Stimulated activated CD8-positive, alpha-beta memory T cell treated with anti-CD3 and anti-CD28 coated beads, Interleukin-4, amount 100 ng/mL, for 48 hours (primary cell): Measurements from ENCODE around the gene PRKAR2A.
"Not testable (repeated sequence)": the region's sequence is repeated elsewhere in the genome, so short reads cannot be mapped to it uniquely, and the experiment has no call there.

Experiments
- DNase-seq: peaks from one replicate; pipeline ENCODE4 v3.0.0-alpha.2; 2020

The PRKAR2A gene

DNA sequence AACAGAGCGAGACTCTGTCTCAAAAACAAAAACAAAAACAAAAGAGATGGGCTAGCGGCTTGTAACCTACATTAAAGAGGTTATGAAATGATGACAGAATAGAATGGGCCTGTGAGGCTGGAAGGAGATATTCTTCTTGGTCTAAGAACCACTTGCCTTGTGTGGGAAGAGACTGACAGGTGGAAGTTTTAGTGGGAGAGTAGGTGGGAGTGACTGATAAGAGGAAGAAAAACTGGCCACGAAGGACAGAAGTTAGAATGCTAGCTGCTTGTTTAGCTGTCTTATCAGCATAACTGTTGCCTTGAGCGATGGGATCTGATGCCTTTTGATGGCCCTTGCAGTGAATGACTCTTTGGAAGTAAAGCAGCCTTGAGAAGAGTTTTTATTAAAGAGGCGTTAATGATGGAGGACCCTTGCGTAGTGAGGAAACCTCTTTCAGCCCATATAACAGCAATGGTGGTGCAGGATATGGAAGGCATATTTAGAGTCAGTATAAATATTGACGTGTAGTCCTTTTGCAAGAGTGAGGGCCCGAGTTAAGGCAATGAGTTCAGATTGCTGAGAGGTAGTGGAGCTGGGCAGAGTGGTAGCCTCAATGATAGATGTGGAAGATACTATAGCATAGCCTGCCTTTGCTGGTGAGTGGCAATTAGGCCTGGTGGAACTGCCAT lies 122.4 kb downstream of the PRKAR2A start:
- DNase-seq, result not testable (repeated sequence)

- DNase-seq, result no peak
These were observed 123.9 kb downstream of the PRKAR2A start for GRCh38 chr3:48723725-48724124.

DNA sequence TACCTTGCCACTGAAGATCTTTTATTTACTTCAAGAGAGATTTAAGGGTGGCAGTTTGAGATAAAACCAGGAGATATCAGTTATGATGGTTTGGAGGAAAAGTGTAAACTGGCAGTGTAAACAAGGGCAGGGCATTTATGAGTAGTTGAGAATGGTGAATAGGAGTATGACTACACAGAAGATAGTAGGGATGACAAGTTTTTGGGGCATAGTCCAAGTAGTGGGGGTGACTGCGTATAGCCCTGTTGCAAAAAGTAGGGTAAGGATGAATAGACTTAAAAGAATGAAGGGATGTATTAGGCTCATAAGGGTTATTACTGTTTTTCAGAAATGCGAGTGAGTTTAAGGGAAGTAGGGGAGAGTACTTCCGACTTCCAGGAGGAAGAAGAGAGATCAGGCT lies 124.4 kb downstream of the PRKAR2A start:
- DNase-seq, result not testable (repeated sequence)

GRCh38 chr3:48716982-48717746 lies 130.5 kb downstream of the PRKAR2A start, which contains the start of gene IP6K2:
IP6K2 (minus strand) TSS chr3:48717221; CDS start chr3:48695291, 21,930 bp downstream.
- DNase-seq, result peak; percentile 100

DNA sequence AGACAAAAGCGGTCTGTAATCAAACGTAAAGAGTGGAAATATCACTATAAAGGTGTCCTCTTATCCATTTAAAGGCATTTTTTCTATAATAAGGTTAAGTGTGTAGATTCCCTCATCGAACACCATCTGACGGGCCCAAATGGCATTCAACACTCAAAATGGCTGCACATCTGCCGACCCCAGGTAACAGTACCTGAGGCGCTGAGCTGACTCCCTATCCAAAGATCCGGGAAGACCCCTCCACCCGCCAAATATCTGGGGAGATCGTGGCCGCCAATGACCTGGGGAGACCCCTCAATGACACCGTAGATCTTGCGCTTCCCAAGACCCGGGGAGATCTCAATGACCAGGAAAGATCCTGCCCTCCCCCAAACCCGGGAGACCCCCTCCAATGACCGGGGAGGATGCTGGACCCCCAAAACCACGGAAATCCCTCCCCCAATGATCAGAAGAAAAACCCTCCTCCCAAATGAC lies 131.1 kb downstream of the PRKAR2A start:
- peak; percentile 47 for DNase-seq

GRCh38 chr3:48715174-48715800 lies 132.4 kb downstream of the PRKAR2A start:
- no peak for DNase-seq

DNA sequence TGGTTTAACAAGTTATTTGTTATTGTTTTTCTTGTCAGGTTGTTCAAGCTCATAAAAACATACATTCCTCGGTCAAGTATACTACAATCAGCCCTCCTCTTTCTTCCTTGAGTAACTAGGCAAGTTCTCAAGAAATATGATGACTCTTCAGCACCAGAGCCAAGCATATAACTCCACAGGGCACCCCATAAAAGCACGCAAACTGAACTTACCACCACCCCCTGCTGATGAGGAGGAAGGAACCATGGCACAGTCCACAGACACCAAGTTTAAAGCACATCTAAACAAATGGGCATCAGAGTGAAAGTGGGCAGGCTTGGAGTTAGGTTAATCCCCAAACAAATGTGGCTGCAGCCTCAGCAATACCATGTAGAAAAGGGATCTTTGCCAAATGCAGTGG lies 135.9 kb downstream of the PRKAR2A start:
- no peak for DNase-seq

- DNase-seq, result no peak
These were observed 138.6 kb downstream of the PRKAR2A start for GRCh38 chr3:48709051-48709461.

- DNase-seq, result no peak
These were observed 139.2 kb downstream of the PRKAR2A start for GRCh38 chr3:48708481-48708889.

GRCh38 chr3:48707157-48707556 lies 140.5 kb downstream of the PRKAR2A start:
- no peak for DNase-seq

DNA sequence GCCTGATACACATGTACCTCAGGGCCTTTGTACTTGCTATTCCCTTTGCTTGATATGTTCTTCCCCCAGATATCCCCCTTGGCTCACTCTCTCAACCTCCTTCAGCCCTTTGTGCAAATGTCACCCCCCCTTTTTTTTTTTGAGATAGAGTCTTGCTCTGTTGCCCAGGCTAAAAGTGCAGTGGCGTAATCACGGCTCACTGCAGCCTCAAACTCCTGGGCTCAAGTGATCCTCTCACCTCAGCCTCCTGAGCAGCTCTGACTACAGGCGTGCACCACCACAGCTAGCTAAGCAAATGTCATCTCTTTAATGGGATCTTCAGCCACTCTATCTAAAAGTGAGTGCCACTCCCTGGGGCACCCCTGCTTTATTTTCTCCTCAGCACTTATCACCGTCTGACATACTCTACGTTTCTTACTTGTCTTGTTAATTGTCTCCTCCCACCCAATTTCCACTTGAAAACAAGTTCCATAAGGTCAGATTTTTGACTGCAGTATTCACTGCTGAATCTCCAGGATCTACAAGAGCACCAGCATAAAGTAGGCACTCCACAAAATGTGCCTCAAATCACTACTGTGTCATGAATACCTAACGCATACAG lies 145.3 kb downstream of the PRKAR2A start:
- no peak for DNase-seq

DNA sequence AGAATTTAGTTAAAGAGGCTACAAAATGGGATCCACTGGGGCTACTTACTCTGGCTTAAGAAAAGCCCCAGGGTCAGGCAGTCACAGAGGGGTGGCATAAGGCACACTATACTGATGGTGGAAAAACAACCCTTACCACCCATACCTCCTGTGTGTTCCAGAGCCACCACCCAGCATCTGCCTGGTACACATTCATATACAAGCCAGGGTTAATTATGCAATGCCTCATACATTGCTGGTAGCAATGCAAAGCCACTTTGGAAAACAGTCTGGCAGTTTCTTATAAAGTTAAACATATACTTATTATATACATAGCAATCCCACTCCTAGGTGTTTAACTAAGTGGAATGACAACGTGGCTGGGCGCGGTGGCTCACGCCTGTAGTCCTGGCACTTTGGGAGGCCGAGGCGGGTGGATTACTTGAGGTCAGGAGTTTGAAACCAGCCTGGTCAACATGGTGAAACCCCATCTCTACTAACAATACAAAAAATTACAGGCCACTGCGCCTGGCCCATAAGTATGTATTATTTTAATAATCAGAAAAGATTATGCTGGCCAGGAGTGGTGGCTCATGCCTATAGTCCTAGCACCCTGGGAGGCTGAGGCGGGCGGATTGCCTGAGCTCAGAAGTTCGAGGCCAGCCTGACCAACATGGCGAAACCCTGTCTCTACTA lies 146.8 kb downstream of the PRKAR2A start:
- no peak for DNase-seq

- no peak for DNase-seq
These were observed 148.8 kb downstream of the PRKAR2A start for GRCh38 chr3:48698891-48699290.

GRCh38 chr3:48697952-48698351 lies 149.7 kb downstream of the PRKAR2A start:
- no peak for DNase-seq

GRCh38 chr3:48696601-48697000 lies 151.1 kb downstream of the PRKAR2A start:
- no peak for DNase-seq
